HG03457 (cell line): ENCODE results near the gene SYT13.

Experiments used
- ATAC-seq: cut with Tn5 transposase; IDR thresholded peaks from one replicate; pipeline ENCODE4 v1.9.1; 2021; ENCODE audit warnings: moderate number of reproducible peaks; ENCODE audit not compliant: unreplicated experiment

SYT13 gene

DNA sequence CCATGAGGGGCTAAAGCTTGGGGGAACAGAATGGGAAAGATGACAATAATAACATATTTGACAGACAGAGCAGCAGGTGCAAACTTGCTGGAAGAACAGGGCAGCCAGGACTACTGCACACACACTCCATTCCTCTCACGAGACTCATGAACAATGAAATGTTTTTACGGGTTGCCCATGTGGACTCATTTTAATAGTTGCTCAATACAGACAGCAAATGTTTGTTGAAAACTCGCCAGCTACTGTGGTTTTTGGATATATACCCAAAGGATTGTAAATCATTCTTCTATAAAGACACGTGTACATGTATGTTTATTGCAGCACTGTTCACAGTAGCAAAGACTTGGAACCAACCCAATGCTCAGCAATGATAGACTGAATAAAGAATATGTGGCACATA lies 10.3 kb downstream of the SYT13 start:
- no peak for ATAC-seq

DNA sequence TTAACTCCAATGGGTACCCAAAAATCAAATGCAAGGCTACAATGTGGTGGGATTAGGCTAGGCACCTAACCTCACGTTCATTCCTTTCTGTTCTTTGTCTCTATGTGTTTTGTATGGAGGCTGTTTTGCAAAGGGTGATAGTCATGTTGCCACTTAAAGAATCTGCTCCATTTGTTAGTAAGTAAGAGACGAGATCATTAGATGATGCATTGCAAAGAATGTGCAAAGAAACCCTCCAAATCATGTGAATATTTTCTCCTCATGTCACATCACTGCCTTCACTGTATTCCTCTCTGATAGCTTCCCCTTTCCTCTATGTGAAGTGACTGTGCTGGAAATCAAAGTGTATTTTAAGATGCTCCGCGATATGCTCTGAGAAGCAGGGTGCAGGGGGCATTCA lies 11.9 kb downstream of the SYT13 start:
- ATAC-seq: no peak

DNA sequence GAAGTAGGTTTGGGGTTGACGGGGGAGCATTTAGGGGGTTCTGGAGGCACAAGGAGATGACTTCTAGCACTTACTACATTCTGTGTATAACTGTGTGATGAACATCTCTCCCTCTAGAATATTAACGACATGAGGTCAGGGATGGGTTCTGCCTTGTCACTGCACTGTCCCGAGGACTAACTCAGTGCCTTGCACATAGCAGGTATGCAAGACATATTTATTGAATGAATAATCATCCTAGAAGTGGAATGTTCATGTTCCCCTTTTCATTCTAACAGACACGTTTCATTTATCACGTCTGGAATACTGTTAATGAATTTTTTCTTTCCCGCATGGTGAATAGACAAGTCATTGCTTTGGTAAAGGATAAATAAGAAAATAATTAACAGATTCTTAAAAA lies 12.6 kb downstream of the SYT13 start:
- no peak for ATAC-seq

DNA sequence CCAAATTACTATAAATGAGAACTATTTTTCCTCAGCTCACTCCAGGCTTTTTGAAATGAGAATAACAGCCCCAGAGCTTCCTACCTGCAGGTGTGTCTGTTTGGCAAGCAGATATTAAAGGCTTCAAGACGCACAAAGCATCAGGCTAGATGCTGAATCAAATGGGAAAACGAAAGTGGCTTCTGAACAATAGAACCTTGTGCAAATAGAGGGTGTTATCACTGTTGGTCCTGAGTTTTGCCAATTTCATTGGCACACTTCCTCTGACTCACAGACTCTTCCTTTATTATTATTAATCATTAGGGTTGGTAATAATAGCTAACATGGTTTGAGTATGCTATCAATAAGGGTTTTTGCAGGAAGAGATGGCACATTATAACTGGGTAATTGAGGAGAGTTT lies 13.4 kb downstream of the SYT13 start:
- no peak for ATAC-seq

DNA sequence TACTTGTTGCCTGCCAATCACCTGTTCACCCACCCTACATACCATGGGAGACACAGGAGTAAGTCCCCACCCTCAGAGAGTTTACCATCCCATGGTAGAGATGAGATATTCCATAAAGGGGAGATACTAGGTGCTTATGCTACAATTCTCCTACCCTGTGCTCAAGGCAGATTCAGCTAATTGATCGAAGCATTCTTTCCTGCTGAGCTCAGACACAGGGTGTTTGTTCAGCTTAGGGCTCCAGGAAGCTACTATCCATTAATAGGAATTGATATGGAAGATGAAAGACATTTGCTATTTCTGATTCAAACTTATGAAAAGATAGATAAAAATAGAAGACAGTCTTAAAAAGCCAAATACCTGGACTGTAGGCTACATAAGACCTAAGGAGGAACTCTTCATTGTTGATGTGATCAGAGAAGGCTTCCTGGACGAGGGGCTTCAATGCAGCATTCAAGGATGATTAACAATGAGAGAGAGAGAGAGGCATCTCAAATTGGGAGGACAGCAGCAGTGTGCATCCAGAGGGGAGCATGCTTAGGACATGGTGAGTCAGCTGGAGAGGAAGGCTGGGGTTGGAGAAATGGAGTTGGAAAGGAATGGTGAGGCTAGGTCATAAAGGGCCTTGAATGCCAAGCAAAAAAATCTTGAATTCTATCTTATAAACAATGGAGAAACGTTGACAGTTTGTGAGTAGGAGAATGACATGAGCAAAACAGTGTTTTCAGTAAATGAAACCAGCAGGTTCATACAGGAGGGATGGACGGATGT lies 15.0 kb downstream of the SYT13 start:
- no peak for ATAC-seq

DNA sequence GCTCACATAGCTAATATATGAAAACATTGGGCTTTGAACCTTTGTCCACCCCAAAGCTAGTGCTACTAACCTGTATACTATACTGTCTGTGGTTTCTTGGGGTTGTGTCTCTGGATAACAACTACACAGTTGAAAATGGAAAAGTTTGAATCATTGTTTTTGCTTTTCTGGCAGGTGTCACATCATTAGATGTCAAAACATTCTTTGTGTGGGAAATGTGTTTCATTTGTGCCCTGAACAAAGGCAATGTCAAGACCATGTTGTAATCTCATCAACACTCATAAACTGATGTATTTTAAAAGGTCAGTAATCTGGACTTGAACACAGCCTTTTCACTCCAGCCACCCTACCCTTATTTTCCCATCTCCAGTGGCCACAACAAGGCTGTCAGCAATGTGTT lies 16.5 kb downstream of the SYT13 start:
- no peak for ATAC-seq

DNA sequence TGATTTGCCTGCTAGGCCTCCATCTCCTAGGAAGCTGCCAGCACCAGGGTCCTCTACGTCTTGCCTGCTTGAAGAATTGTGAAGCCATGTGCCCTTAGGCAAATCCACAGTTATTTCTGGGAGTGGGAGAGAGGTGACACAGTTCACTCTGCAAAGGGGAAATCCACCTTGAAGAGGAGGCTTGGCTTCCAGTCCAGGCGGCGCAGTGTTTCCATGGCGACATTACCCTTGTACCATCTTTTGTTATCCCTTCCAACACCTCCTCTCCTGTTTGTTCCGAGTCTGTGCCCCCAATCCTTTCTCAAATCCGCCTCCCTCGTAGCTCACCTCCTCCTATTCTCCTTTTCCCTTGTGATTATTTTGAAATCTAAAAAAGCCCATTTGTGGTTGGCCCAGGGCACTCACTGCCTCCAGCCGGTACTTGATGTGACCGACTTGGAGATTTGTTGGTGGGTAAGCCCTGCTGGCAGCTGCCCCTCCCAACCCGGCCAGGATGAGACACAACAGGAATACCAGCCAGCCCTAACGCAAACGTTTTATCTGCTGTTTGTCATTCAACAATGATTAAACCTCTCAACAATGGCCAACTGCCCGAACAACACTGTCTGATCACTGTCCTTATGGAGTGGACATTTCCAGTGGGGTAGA lies 18.4 kb downstream of the SYT13 start:
- ATAC-seq: no peak

DNA sequence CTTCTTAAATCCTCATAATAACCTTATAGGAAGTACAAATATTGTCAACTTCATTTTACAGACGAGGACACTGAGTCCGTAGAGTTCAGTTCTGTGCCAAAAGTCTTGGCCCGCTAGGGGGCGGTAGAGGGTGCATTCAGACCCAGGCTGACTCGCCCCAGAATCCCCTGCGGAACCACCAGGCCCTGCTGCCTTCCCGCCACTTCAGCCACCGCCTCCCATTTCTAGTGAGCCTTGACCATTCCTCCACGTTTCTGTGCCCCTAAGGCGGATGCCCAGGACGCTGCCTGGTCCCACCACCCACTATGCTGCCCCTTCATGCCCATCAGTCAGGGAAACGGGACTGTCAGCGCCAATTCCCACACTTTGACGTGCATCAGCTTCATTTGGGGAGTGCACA lies 19.1 kb downstream of the SYT13 start:
- ATAC-seq: no peak

DNA sequence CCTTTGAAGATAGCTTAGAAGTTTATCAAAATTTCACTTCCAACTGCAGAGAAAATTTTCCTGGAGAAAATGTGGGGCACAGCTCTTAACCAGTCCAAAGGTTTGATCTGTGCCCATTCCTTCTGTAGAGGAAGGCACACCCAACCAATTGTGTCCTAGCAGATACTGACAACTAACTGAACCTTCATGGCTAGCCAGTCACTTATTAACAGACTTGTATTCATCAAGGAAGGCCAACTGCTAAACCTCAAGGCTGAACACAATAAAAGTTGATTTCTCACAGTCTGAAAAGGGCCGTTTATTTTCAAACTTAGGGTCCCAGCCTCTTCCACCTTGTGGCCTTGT lies 19.5 kb downstream of the SYT13 start:
- no peak for ATAC-seq

DNA sequence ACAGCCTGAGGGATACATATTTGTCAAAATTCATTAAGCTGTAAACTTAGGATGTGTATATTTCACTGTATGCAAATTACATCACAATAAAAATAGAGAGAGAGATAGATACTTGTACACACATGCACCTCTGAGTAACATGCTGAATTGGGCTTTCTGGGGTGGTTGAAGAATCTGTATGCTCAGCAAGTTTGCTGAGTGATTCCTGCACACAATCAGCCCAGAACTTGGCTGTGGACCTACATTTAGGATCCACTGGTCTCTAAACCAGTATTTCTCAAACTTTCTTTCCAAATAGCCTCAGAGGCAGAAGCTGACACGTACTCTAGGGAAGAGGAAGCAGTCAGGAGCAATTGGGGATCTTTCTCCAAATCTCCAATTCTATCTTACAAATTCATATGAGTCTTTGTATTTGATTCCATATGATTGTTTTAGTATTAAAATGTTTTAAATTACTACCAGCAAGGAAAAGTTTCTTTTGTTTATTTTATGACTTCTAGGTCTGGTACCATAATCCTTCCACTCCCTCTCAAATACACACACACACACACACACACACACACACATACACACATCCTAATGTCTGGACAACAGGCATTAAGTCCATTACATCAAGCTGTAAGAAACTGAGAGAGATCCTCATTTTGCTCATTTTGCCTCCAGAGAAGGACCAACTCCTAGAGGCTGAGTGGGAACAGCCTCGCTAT lies 20.0 kb downstream of the SYT13 start:
- no peak for ATAC-seq

DNA sequence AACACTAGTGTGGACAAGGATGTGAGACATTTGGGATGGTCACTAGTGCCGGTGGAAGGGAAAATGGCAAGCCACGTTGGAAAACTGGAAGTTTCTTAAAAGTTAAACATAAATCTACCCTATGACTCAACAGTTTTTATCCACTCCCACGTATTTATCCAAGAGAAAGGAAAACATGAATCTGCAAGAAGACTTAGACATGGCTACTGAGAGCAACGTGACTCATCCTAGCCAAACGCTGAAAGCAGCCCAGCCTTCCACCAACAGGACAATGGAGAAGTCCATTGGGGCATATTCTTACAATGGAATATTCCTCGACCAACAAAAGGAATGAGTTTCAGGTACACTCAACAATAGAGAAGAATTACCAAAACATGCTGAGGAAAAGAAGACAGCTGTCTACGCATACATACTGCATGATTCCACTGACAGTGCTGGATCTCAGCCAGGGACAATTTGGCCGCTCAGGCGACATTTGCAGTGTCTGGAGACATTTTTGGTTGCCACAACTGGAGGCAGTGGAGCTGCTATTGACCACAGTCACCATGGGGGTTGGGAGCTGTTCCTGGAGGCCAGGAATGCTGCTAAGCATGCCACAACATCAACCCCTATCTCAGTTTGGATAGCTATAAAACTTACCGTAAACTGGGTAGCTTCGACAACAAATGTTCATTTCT lies 21.2 kb downstream of the SYT13 start:
- no peak for ATAC-seq

DNA sequence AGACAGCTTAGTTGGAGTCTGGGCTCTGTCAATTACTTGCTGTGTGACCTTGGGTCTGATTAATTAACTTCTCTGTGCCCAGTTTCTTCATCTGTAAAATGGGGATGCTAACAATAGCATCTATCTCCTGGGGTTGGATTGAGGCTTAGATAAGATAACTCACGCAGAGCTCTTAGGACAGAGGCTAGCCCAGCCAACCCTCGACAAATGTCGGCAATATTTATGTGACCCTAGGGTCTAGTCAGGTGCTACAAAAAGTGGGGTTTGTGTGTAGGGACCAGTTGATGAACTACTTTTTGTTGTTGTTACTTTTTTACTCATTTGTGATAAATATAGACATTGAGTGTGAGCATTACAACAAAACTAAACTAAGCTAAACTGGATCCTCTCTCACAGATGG lies 22.4 kb downstream of the SYT13 start:
- no peak for ATAC-seq

DNA sequence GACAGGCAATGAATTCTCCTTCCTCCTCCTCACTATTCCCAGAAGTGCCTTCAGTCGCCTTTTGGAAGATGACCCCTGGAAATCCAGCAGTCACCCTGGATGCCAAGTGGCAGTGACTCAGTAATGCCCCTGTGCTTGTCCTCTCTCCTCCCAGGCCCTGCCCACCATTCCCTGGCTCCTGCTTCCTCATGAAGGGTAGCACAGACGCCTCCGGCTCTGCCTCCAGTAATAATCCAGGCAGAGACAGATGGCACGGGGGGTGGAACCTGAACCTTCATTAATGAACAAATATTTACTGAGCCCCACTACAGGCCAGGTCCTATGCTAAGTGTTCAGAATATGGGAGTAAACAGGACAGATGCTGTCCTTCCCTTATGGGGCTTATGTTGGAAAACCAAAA lies 23.2 kb downstream of the SYT13 start:
- ATAC-seq: no peak

DNA sequence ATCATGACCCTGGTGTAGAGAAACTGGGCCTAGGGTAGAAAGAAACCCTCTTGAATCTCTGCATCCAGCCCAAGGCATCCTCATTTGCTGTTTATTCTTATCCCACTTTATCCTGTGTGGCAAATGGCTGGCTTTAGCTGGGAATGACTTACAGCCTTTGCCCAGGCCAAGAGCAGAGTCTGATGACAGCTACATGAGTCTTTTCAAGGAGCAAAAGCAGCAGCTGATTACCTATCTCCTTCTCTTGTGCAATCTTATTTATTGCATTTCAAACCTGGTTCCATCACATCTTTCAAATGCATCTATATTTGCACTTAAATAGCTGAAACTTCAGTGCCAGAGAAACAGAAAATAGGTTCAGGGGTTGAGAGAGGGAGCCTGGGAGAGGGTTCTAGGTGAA lies 26.1 kb downstream of the SYT13 start:
- ATAC-seq: no peak

DNA sequence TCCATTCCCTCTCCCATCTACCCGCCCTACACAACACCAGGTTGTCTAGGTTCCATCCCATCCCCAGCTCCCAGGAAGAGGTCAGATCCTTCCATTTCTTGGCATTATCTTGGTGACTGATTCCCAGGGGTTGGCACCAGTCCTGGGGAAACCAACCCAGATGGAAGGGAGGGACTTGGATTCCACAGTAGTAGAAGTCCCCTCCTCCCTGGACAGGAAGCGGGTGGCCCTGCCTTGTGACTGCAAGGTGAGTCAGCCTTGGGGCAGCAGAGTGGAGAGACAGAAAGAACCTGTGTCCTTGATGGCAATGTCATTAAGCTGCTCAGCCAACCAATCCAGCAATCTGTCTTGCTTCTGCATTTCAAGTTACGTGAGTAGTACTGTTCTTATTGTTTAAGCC lies 26.5 kb downstream of the SYT13 start:
- ATAC-seq: no peak

DNA sequence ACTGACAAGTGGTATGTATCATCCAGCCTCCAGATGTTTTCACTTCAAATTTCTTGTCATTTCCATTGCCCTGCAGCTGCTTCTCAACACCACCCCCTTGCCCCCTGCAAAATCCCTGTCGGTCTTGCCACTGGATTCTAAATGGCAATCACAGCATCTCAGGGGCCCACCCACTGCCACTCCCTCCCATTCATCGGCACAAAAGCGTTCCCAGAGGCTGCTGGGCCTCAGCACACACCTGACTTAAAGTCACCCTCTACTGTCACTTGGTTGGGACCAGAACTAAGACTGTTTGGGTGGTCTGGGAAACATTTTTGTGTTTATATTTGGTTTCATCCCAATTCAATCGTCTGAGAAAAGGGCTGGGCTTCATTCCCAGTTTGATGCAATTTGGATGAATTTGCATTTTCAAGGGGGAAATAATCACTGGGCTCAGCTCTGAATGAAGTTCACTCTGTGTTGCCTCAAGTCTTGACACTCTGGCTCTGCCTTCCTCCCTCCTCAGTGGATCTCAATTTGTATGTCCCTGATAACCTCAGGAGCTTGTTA lies 27.1 kb downstream of the SYT13 start:
- ATAC-seq: no peak

DNA sequence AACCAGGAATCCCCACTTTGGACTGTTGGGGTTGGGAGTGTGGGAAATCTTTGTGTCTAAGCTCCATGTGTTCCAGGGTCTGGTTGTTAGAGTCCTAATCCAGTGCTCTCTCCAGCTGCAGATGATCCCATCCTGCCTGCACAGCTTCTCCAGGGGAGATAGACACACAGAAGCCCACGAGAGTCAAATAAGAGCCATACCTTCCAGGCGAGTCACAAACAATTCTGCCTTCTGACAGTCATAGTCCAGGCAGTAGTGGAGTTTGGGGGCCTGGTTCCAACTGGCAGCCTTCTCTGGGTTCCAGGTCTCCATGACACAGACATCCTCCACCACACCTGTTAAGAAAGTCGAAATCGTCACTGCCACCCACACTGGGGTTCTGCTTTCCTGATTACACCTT lies 32.1 kb downstream of the SYT13 start:
- ATAC-seq: no peak

DNA sequence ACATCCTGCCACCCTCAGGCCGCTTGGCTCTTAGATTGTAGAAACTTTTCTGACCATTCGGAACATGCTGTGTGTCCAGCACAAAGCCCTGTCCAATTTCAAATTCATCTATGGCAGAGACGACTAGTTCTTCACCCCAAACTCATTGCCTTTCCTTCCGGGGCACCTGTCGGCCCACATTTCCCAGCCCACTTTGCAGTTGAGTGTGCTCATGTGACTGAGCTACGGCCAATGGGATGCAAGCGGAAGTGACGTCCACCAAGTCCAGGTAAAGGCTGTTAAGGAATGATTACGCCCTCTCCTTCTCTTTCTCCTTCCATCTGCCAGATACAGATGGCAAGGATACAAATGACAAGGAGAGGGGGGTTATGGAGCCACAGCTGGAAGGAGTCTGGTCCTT lies 32.5 kb downstream of the SYT13 start:
- ATAC-seq: no peak

DNA sequence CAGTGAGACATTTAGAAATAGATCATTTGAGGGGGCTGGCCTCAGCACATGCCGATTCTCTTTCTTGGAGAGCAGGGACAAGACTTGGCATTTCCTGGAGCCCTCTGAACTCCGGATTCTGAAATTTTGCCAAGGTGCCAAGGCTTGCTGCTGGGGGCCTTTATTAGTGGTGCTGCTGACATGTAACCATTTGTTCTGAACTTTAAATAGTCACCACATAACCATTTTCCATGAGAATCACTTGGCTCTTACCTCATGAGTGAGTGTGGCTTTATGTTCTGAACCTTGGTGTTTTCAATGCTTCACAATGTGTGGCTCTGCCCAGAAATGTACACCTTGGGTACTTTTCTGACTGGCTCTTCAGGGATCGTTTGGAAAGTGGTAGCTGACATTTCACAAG lies 33.3 kb downstream of the SYT13 start:
- ATAC-seq: no peak

DNA sequence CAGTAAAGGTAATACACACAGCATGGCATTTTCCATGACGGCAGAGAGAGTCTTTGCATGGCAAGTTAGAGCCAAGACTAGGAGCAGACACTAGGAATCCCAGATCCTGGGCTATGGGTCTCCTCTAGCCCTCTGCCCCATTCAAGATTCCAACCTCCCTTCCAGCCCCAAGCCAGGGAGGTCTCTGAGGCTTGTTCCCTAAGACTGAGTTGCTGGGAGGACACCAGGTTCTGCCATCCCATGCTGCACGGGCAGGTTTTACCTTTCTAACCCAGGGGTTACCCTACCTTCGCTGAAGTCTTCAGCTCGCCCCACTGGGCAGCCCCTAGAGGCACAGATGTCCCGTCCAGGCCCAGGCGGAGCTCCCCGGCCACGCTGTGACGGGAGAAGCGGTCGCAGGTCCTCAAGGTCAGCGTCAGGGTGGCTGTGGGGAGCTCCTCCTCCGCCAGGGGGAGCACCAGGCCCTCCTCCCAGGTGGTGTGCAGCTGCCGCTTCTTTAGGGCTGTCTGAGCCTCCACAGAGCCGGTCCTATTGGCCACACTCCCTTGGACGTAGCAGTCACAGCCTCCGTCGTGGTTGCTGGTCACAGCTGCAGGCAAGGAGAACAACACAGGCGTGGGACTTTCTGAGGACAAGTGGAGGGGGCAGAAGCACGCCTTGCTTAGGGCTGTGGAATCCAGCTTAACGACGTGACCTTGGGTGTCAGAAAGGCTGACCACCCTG lies 33.8 kb downstream of the SYT13 start:
- no peak for ATAC-seq
